Mesenteric fat pad (tissue), 1 donor: ENCODE results near the gene CALB2. TPM values are rescaled to one million over a fixed set of nuclear protein-coding genes. Genes with fewer than 3 reads are reported as not detected.
A peak's percentile ranks its signal among the peaks of the same experiment; 100 is the strongest.

Experiments
- DNase-seq: peaks from one replicate; pipeline ENCODE4 v3.0.0-alpha.2; 2020; ENCODE audit warnings: low spot score
- total RNA-seq: library from RNA; stranded (reverse); fragmentation: NEBNext Ultra II Directional; extraction: Animal tissue kit (Norgen Biotek cat#: 25700); gene quantifications from one replicate; pipeline ENCODE4 v1.2.1, GENCODE V29; 2021
- donor health status: DM: yes; HTN: yes; CAD: no.

The CALB2 gene
- total RNA-seq, 1 donor from 2014 or later = 190 TPM

DNA sequence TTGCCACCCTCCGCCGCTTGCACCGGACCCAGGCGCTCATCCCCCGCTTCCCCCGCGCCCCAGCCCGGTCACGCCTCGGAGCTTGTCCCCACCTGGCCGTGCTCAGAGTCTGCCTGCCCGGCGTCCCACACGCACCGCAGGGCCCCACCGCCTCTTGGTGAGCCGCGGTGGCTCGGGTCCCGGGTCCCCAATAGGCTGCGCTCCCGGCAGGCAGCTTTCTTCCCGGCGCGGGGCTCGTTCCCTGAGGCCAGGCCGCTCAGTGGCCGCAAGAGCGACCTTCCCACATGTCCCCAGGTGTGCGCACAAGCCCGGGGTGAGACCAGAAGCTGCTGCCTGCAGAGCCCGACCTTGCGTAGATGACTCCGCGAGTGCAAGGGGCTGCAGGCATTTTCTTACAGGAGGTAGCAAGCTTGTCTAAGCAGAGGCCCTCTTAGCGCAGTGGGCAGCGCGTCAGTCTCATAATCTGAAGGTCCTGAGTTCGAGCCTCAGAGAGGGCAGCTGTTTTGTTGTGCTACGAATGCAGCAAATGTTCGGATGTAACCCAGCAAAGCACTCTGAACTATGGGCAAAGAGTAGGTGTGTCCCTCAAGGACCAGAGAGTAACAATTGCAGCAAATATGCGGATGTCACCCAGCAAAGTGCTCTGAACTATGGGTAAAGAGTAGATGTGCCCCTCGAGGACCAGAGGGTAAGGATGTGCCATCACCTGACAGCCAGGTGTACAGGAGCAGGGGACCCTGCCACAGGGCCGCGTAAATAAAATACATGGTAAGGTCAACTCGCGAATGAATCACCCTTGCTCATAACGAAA is 67.8 kb downstream of the CALB2 start:
- peak; percentile 89 for DNase-seq

DNA sequence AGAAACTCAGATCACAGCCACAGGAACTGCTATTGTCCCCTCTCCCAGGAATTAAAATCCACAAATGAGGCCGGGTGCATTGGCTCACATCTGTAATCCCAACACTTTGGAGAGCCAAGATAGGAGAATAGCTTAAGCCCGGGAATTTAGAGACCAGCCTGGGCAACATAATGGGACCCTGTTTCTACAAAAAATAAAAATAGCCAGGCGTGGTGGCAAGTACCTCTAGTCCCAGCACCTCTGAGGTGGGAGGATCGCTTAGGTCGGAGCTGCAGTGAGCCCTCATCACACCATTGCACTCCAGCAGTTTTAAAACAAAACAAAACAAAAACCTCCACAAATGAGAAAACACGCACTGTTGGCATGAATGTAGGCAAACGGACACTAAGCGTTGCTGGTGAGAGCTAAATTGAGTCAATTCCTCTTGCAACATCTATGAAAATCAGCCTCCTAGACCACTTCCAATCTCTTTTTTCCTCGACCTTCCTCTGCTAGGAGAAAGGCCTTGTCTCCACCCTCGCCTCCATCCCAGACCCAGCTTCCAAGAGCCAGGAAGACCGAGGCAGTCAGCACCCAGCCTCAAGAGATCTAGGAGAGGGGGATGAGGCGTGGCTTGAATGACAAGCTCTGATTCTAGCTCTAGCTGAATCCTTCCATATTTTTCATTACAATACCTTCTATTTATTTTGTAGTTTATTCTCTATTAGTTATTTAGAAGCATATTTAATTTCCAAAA is 68.5 kb downstream of the CALB2 start:
- DNase-seq = peak; percentile 30

DNA sequence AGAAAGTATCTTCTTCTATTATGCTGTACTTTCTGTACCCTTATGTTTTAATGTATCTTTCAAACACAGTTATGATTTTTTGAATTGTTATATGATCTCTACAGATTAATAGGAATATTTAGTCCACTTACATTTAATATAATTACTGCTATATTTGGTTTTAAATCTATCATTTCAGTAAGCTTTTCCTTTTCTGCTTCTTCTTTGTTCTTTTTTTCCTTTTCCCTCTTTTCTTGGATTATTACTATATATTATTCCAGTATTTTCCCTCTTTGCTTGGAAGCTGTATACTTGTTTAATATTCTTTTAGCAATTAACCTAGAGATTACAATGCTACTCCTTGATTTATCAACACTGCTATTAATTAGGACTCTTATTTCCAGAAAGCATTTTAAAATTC is 69.9 kb downstream of the CALB2 start:
- DNase-seq = no peak

DNA sequence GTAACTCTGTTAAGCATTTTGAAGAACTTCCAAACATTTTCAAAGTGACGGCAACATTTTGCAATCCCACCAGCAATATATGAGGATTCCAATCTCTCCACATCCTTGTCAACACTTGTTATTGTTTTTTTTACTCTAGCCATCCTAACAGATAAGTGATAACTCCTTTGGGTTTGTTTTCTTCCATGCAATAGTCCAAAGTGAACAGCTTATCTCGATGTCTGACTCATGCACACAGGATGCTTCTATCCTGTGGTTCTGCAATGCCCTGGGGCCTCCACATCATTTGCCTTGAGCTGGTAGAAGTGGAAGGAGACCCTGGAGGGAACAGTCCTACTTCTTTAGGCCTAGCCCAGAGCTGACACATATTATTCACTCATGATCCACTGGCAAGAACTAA is 70.4 kb downstream of the CALB2 start:
- DNase-seq = no peak

DNA sequence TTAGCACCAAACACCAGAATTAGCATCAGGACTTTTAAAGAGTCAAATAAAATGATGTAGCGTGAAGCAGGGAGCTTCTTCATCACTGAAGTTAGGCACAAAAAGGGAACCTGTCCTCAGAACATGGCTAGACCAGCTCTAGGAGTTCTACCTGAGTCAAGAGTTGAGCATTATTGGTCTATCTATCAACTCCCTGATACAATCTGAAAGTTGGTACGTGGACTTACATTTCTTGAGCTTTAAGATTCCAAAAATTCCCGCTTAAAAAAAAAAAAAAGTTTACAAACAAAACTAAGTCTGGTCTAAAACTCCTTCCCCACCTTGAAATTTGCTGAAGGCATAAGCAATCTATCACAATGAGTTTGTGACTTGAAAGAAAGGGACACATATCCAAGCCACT is 71.1 kb downstream of the CALB2 start:
- DNase-seq = no peak

DNA sequence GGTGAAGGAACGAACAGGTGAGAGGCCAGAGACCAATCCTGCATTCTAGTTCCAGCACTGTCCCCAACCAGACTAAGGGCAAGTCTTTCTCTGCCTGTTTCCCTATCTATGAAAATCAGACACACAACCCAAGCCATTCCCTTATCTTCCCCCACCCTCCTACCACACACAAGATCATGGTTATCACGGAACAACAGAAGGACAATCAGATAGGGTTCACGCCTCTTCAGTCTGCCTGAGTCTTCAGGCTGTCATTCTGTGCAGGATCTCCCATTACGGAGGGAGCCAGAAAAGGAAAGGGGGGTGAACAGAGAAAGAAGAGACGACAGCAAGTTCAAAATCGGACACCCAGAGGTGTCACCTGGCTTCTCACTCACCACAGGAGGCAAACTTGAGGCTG is 72.2 kb downstream of the CALB2 start:
- no peak for DNase-seq

DNA sequence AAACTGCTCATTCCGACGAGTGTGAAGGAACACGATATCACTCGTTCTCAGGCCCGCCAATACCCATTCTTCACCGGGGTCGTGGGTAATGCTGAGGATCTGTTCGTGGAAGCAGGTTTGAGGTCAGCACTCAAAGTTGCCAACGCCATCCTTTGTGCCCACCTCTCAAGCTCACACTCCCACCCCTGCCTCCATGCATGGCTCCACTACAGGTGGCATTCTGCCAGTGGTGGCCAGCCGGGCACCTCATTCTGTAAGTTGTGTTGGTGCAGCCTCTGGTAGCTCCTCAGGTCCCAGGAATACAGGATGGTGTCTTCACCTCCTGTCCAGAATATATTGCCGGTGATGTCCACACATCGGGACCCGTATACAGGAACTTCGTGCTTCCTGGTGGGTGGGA is 72.7 kb downstream of the CALB2 start:
- DNase-seq = peak; percentile 71

DNA sequence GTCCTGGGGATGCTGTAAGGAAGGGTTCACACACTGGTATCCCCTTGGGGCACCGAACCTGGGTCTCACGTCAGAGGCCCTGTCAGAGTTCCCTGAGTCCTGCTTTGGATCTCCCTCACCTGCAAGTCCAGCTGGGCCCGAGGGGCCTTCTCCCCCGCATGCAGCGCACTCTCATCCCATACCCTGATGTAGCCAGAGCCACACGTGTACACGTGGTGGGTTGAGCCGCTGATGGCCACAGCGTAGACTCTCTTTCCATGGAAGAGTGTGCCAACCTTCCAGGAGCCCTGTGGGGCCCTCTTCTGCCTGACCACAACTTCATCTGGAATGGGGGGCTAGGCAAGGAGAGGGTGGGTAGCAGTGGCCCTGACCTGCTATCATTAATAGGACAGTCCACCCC is 73.5 kb downstream of the CALB2 start:
- DNase-seq = peak; percentile 88

DNA sequence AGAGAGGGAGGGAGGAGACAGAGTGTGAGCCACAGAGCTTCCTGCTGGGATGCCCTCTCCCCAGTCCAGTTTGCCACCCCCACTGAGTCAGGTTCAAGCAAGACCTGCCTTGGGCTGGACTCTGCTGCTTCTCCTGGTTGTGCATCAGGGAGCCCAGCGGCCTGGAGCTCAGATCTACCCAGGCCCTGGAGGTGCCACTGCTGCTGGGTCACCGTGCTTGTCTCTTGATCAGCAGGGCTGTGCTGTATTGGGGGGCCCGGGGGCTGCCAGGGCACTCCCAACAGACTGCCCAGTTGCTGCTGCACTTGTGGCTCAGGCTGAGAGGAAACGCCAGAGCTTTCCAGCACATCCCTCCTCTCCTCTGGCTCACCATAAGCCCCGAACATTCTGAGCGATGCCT is 74.4 kb downstream of the CALB2 start:
- peak; percentile 47 for DNase-seq

DNA sequence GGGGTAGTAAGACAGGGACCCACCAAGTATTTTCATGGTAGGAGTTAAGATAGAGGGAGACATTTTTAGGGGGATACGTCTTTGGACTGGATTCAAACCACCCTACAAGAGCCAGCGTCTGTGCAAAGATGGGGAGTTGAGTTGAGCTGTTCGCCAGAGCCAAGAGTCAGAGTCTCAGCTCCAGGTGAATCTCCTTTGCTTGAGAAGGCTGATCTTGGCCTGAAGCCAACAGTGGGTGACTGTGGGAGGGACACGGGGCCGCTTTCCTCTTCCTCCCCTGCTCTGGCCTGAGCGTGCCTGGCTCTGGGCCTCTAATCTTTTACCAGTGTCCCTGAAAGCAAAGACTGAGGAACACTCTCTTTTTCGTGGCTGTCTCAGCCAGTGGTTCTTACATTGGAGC is 78.0 kb downstream of the CALB2 start:
- DNase-seq = no peak

DNA sequence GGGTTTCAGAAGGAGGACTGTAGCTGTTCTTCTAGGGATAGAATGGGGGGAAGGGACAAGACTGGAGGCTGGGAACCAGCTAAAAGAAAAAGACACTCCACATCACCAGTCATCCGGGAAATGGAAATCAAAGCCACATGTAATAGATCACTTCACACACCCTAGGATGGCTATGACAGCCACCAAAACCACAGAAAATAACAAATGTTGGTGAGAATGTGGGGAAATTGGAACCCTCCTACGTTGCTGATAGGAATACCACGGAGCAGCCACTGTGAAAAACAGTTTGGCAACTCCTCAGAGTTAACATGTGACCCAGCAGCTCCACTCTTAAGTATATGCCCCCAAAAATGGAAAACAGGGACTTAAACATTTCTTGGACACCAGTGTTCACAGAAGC is 81.0 kb downstream of the CALB2 start:
- no peak for DNase-seq

Other genes starting within 250 kb of the CALB2 start
- gene HYDIN, start 128.0 kb upstream of the CALB2 start, total RNA-seq = 0.55 TPM
- gene CMTR2, start 69.3 kb upstream of the CALB2 start, total RNA-seq = 12.3 TPM
- not detected for gene TLE7, start 83.3 kb downstream of the CALB2 start, total RNA-seq
- gene ZNF23, start 103.5 kb downstream of the CALB2 start, total RNA-seq = 10.9 TPM
- 6.7 TPM for gene ZNF19, start 130.6 kb downstream of the CALB2 start, total RNA-seq
- gene CHST4, start 167.7 kb downstream of the CALB2 start, total RNA-seq = 0.26 TPM
- not detected for gene TAT, start 218.4 kb downstream of the CALB2 start, total RNA-seq